GM23248 (cell line): ENCODE data around the gene NR5A2.

Source experiments
- EZH2 ChIP-seq: fragments of 200-600 bp; sonication (generic); IDR thresholded peaks from 2 replicates; pipeline ENCODE4 v1.6.1; 2018; ENCODE audit warnings: antibody characterized with exemption, mild to moderate bottlenecking; ENCODE audit not compliant: insufficient read depth, poor library complexity, severe bottlenecking
- EZH2phosphoT487 ChIP-seq: fragments of 200-600 bp; sonication (generic); IDR thresholded peaks from 2 replicates; pipeline ENCODE4 v1.6.1; 2018; ENCODE audit warnings: antibody characterized with exemption, moderate library complexity, mild to moderate bottlenecking, low read depth; ENCODE audit not compliant: insufficient read depth

DNA sequence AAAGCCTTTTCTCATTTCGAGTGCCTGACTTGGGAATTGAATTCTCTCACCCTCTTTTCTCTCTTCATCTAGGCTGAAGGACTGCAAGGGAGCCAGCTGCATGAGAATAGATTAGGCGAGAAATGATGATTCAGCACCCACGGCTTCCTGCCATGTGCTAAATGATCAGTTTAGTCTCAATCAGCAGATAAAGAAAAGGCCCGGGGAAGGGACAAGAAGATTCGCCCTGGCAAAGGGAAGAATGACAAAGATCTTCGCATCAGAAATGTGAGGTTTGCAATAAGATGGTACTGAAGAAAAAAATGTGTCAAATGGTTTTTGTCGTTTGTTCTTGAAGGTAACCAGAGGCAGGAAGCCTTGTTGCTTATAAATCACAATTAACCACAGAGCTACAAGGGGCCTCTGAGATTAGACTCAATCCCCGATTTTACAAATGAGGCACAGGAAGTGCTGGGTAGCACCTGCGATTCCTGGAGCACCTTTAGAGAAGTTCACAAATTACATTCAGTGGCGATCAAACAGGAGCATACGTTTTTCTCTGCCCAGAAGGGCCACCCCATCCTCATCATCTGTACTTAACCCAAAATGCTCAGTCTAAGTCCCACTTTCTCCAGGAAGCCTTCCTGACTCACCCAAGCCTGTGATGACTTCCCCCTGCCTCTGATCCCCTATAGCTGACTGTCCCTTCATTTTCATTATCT lies 198.9 kb downstream of the NR5A2 start:
- TF ChIP-seq EZH2 = no peak
- TF ChIP-seq EZH2phosphoT487 = no peak
